ENCODE measurements around the gene CLRN2. TPM values are rescaled to one million over a fixed set of nuclear protein-coding genes. Genes with fewer than 3 reads are reported as not detected.
"Not testable (repeated sequence)": the region's sequence is repeated elsewhere in the genome, so short reads cannot be mapped to it uniquely, and the experiment has no call there.

Gene CLRN2
- total RNA-seq, 1 experiment from 2014 or later: not detected

DNA sequence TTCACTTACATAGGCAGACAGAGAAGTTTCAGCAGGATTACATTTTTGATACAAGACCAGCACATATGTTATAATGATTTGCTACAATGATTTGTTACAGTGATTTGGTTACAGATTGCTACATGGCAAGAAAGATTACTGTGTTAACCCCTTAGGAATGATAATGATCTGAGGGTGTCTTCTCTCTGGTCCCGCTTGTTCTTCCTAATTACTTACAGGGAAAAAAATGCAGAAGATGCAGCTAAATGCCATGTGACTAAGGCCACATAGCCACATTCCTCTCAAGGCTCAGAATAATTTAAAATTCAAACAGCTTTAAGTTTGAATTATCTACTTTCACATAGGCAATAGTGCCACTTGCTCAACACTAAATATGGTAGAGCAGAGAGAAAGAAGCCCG lies 52.3 kb downstream of the CLRN2 start:
- CTCF ChIA-PET: no interaction called here
- no peak overlapping the region for H2AFZ ChIP-seq (ENCODE audit: low read length)
- DNase-seq (no peak), ATAC-seq (no peak)
- H3K4me3 ChIP-seq (ENCODE audit: low read length): no peak overlapping the region
- H3K27ac ChIP-seq (ENCODE audit: low read length): no peak overlapping the region
- POLR2A ChIA-PET (ENCODE audit: unreplicated experiment): no interaction called here
- BruUV-seq (replicated peaks): no TSS peak
- no peaks in the 10 kb centered on the region for H3K36me3 ChIP-seq (ENCODE audit: low read depth, low read length)
- TF ChIP-seq, protein P1, sequence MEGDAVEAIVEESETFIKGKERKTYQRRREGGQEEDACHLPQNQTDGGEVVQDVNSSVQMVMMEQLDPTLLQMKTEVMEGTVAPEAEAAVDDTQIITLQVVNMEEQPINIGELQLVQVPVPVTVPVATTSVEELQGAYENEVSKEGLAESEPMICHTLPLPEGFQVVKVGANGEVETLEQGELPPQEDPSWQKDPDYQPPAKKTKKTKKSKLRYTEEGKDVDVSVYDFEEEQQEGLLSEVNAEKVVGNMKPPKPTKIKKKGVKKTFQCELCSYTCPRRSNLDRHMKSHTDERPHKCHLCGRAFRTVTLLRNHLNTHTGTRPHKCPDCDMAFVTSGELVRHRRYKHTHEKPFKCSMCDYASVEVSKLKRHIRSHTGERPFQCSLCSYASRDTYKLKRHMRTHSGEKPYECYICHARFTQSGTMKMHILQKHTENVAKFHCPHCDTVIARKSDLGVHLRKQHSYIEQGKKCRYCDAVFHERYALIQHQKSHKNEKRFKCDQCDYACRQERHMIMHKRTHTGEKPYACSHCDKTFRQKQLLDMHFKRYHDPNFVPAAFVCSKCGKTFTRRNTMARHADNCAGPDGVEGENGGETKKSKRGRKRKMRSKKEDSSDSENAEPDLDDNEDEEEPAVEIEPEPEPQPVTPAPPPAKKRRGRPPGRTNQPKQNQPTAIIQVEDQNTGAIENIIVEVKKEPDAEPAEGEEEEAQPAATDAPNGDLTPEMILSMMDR (conservative IDR thresholded peaks at IDR 0.05; ENCODE audit: low read depth, low read length): no peak
- TF ChIP-seq EZH2 (IDR thresholded peaks at IDR 0.05; ENCODE audit: low read length, unreplicated experiment) (no peak), EZH2phosphoT487 (IDR thresholded peaks at IDR 0.05; ENCODE audit: borderline replicate concordance, low read length) (no peak)
- no peaks in the 10 kb centered on the region for H3K27me3 ChIP-seq (ENCODE audit: low read length)
- H3K9ac ChIP-seq (ENCODE audit: low read length): no peak overlapping the region
- no peaks in the 10 kb centered on the region for H3F3A ChIP-seq (ENCODE audit: low read length, unreplicated experiment)
- H4K20me1 ChIP-seq (ENCODE audit: low read length): no peaks in the 10 kb centered on the region
- H3K4me2 ChIP-seq (ENCODE audit: low read length): no peak overlapping the region
- H3K9me3 ChIP-seq (ENCODE audit: low read length): no peaks in the 10 kb centered on the region
- H3K9me2 ChIP-seq (replicated peaks; ENCODE audit: low read length): no peaks in the 10 kb centered on the region
- no peaks in the 10 kb centered on the region for H3K79me2 ChIP-seq (ENCODE audit: low read length)
- intact Hi-C loops (cut with micrococcal nuclease): no loop called here
- H3K4me1 ChIP-seq (ENCODE audit: insufficient read depth, low read length): no peaks in the 10 kb centered on the region

DNA sequence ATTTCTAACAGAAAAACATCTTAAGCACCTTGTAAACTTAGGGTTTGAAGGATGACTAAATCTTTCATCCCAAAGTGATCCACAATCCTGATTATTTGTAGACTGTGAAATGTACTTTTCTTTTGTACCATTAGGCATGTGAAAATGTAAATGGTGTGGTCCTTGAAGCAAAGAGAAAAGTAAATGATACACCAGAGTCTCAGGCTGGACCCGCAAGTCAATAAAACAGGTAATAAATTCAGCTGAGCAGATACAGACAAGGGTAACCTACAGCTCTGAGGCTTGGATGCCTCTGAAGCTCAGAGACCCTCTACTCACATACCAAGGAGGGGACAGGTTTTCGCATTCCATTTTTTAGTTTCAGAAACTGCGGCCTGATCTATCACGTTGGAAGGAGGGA lies 59.2 kb downstream of the CLRN2 start:
- Histone ChIP-seq H3K27ac (ENCODE audit: low read length) (no peak overlapping the region), H3K4me1 (ENCODE audit: insufficient read depth, low read length) (peaks cover 10% of the 10 kb centered on the region), H3K79me2 (ENCODE audit: low read length) (peaks cover 18% of the 10 kb centered on the region), H3K4me3 (ENCODE audit: low read length) (no peak overlapping the region), H2AFZ (ENCODE audit: low read length) (no peak overlapping the region), H3K27me3 (ENCODE audit: low read length) (no peaks in the 10 kb centered on the region), H3K9ac (ENCODE audit: low read length) (no peak overlapping the region), H3K36me3 (ENCODE audit: low read depth, low read length) (no peaks in the 10 kb centered on the region), H4K20me1 (ENCODE audit: low read length) (no peaks in the 10 kb centered on the region), H3K4me2 (ENCODE audit: low read length) (no peak overlapping the region), H3F3A (ENCODE audit: low read length, unreplicated experiment) (no peaks in the 10 kb centered on the region), H3K9me2 (replicated peaks; ENCODE audit: low read length) (no peaks in the 10 kb centered on the region), H3K9me3 (ENCODE audit: low read length) (no peaks in the 10 kb centered on the region)
- CTCF ChIA-PET: no interaction called here
- no peak for TF ChIP-seq EZH2phosphoT487 (IDR thresholded peaks at IDR 0.05; ENCODE audit: borderline replicate concordance, low read length)
- TF ChIP-seq EZH2 (IDR thresholded peaks at IDR 0.05; ENCODE audit: low read length, unreplicated experiment): no peak
- TF ChIP-seq, protein P1 (conservative IDR thresholded peaks at IDR 0.05; ENCODE audit: low read depth, low read length): no peak
- POLR2A ChIA-PET (ENCODE audit: unreplicated experiment): no interaction called here
- DNase-seq (no peak), ATAC-seq (no peak)
- BruUV-seq (replicated peaks): no TSS peak
- intact Hi-C loops (cut with micrococcal nuclease): no loop called here

DNA sequence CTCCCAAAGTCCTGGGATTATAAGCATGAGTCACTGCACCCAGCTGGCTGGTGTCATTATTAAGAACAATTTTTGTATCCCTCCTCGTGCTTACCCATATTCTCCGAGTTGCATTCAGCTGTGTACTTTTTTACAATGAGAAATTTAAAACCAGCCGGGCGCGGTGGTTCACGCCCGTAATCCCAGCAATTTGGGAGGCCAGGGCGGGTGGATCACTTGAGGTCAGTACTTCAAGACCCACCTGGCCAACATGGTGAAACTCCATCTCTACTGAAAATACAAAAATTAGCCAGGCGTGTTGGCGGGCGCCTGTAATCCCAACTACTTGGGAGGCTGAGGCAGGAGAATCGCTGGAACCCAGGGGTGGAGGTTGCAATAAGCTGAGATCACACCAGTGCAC lies 60.2 kb downstream of the CLRN2 start:
- intact Hi-C loops (cut with micrococcal nuclease); ATAC-seq: not testable (repeated sequence)

More for the DNA sequence above, 60.2 kb downstream of the CLRN2 start:
- H3F3A ChIP-seq (ENCODE audit: low read length, unreplicated experiment); H3K27me3 ChIP-seq (ENCODE audit: low read length); CTCF ChIA-PET; H3K36me3 ChIP-seq (ENCODE audit: low read depth, low read length); H2AFZ ChIP-seq (ENCODE audit: low read length); BruUV-seq (replicated peaks); H3K9ac ChIP-seq (ENCODE audit: low read length); DNase-seq; H3K4me3 ChIP-seq (ENCODE audit: low read length); POLR2A ChIA-PET (ENCODE audit: unreplicated experiment); H3K9me2 ChIP-seq (replicated peaks; ENCODE audit: low read length); H3K9me3 ChIP-seq (ENCODE audit: low read length); H3K27ac ChIP-seq (ENCODE audit: low read length); H4K20me1 ChIP-seq (ENCODE audit: low read length); H3K4me2 ChIP-seq (ENCODE audit: low read length): not testable (repeated sequence)
- peaks cover 23% of the 10 kb centered on the region for H3K79me2 ChIP-seq (ENCODE audit: low read length)
- H3K4me1 ChIP-seq (ENCODE audit: insufficient read depth, low read length): peaks cover 10% of the 10 kb centered on the region

Other genes with a start within 250 kb of the CLRN2 start
- gene QDPR, start 3.1 kb upstream of the CLRN2 start, total RNA-seq (2014; rRNA removed): 10.0 and 13.4 TPM in 2 replicates
- 63.8 and 65.1 TPM in 2 replicates for gene LAP3, start 62.0 kb downstream of the CLRN2 start, total RNA-seq (2014; rRNA removed)
- 4.4 and 11.6 TPM in 2 replicates for gene MED28, start 99.5 kb downstream of the CLRN2 start, total RNA-seq (2014; rRNA removed)